Lung (tissue), 12 donors: Measurements from ENCODE around the gene CELSR1. TPM values are rescaled to one million over a fixed set of nuclear protein-coding genes. Genes with fewer than 3 reads are reported as not detected.
A peak's percentile ranks its signal among the peaks of the same experiment; 100 is the strongest.

Experiments used
- ATAC-seq: fragments of 200-7000 bp; cut with Tn5 transposase; one replicate; pipeline ENCODE4 v1.9.1; 2020; ENCODE audit warnings: moderate number of reproducible peaks; ENCODE audit not compliant: insufficient read depth, low FRiP score
- DNase-seq, 3 donors: peaks; one replicate each; pipeline ENCODE4 v3.0.0-alpha.2; 2013 to 2017
- H3K27ac ChIP-seq, 2 donors: one replicate each; pipeline ENCODE4 v1.5.1; 2013; ENCODE audit warnings: mild to moderate bottlenecking in 2 of 2, moderate library complexity in 2 of 2, control low read depth in 1 of 2, inconsistent platforms in 1 of 2, low read depth in 1 of 2, low read length in 1 of 2
- H3K27me3 ChIP-seq, 3 donors: one replicate each; pipeline ENCODE4 v1.5.1; 2013; ENCODE audit warnings: low read length in 2 of 3; ENCODE audit not compliant: control insufficient read depth in 3 of 3, insufficient read depth in 3 of 3
- H3K36me3 ChIP-seq, 4 donors: one replicate each; pipeline ENCODE4 v1.5.1; 2013; ENCODE audit warnings: low read length in 4 of 4, mild to moderate bottlenecking in 1 of 4, moderate library complexity in 1 of 4; ENCODE audit not compliant: control insufficient read depth in 4 of 4, insufficient read depth in 4 of 4
- H3K4me1 ChIP-seq, 5 donors: one replicate each; pipeline ENCODE4 v1.5.1; 2013; ENCODE audit warnings: low read length in 5 of 5, mild to moderate bottlenecking in 2 of 5, moderate library complexity in 1 of 5; ENCODE audit not compliant: control insufficient read depth in 5 of 5, insufficient read depth in 5 of 5
- H3K4me3 ChIP-seq: one replicate; pipeline ENCODE4 v1.5.1; 2013; ENCODE audit warnings: mild to moderate bottlenecking, control low read depth, moderate library complexity
- H3K9ac ChIP-seq, 2 donors: one replicate each; pipeline ENCODE4 v1.5.1; 2013; ENCODE audit warnings: low read length in 2 of 2, control low read depth in 1 of 2; ENCODE audit not compliant: insufficient read depth in 1 of 2
- H3K9me3 ChIP-seq, 4 donors: one replicate each; pipeline ENCODE4 v1.5.1; 2013; ENCODE audit warnings: low read length in 3 of 4, mild to moderate bottlenecking in 1 of 4, moderate library complexity in 1 of 4; ENCODE audit not compliant: control insufficient read depth in 4 of 4, insufficient read depth in 3 of 4
- CTCF ChIP-seq: IDR thresholded peaks from 2 replicates; pipeline ENCODE4 v1.5.1; 2012; ENCODE audit warnings: mild to moderate bottlenecking; ENCODE audit errors: control extremely low read depth, extremely low read depth
- WGBS, 2 donors: extraction: QIAGEN DNeasy Blood & Tissue Kit; methylation state at CpG; one replicate each; pipeline ENCODE4 v1.1.7; 2013; 5-methylcytosine and 5-hydroxymethylcytosine counted together
- polyA plus RNA-seq, 2 donors: library from polyadenylated mRNA; stranded (reverse); fragments of 200-250 nt; gene quantifications; one replicate each; pipeline ENCODE4 v1.2.1, GENCODE V29; 2013
- total RNA-seq, 2 donors: library from RNA; depleted of rRNA in 1 of 2; stranded (reverse); fragments of >200 nt in 1 of 2; gene quantifications; one replicate each; pipeline ENCODE4 v1.2.1, GENCODE V29; 2014 to 2021
- donor health status: control.
- donor health status: control.
- donor health status: Bipolar disorder and iron deficiency.
- donor health status: healthy.
- donor health status: DM: yes; HTN: yes; CAD: no.

The CELSR1 gene
- total and polyA plus RNA-seq, 4 donors = 14.0 to 65.9 (median 32.7) TPM

GRCh38 chr22:46368871-46369715 is 168.3 kb downstream of the CELSR1 start:
- Histone ChIP-seq H3K27ac (no peak overlapping the region), H3K4me1 (peaks cover 0 to 4% (median 0%) of the 10 kb centered on the region in 5 donors), H3K27me3 (no peaks in the 10 kb centered on the region), H3K9ac (no peak overlapping the region), H3K4me3 (no peak overlapping the region), H3K9me3 (peaks cover 0 to 2% (median 0%) of the 10 kb centered on the region in 4 donors), H3K36me3 (peaks cover 0 to 14% (median 0%) of the 10 kb centered on the region in 4 donors)
- DNase-seq (no peak), ATAC-seq (no peak)
- 90 to 92% methylated on average over 31 of the region's 31 CpGs for WGBS, 2 donors
- no peak for TF ChIP-seq CTCF

DNA sequence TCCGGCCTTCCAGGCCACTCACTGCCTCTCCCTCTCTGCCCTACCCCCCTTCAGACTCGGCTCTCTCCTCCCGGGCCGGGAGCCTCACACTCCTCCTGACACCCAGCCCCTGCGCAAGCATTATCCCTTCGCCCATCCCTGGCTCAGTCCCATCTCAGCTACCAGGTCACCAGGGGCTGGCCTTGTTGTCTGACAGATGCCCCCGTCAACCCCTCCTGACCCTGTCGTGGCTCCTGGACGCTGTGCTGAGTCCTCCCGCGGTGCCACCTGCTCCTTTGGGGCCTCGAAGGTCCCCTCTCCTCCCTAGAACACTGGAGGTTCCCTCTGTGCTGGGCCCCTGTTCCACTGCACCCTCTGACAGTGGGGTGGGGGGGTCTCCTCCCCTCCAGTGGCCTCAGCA is 169.0 kb downstream of the CELSR1 start:
- no peak for ATAC-seq
- peaks cover 0 to 17% (median 0%) of the 10 kb centered on the region in 4 donors for H3K36me3 ChIP-seq
- H3K9ac ChIP-seq = no peak overlapping the region
- no peak overlapping the region for H3K27ac ChIP-seq
- no peak for TF ChIP-seq CTCF
- DNase-seq = no peak
- H3K27me3 ChIP-seq = no peaks in the 10 kb centered on the region
- no peaks in the 10 kb centered on the region for H3K4me1 ChIP-seq
- peaks cover 0 to 2% (median 0%) of the 10 kb centered on the region in 4 donors for H3K9me3 ChIP-seq
- 79 to 80% methylated on average over 12 of the region's 12 CpGs for WGBS, 2 donors
- no peak overlapping the region for H3K4me3 ChIP-seq

GRCh38 chr22:46367707-46368191 is 169.7 kb downstream of the CELSR1 start:
- WGBS, 2 donors = 42 to 48% methylated on average over 18 to 19 of the region's 19 CpGs

More at GRCh38 chr22:46367707-46368191, 169.7 kb downstream of the CELSR1 start:
- DNase-seq = peak; percentile 37 to 64 (median 53)
- ATAC-seq = no peak
- Histone ChIP-seq H3K36me3 (peaks cover 0 to 18% (median 0%) of the 10 kb centered on the region in 4 donors), H3K4me3 (no peak overlapping the region), H3K9ac (no peak overlapping the region), H3K4me1 (no peaks in the 10 kb centered on the region), H3K27me3 (no peaks in the 10 kb centered on the region), H3K9me3 (peaks cover 0 to 2% (median 0%) of the 10 kb centered on the region in 4 donors), H3K27ac (no peak overlapping the region)
- TF ChIP-seq CTCF = peak; percentile 67
